HG02840 (cell line): ENCODE data around the gene ZNF701.
"Not testable (repeated sequence)": the region's sequence is repeated elsewhere in the genome, so short reads cannot be mapped to it uniquely, and the experiment has no call there.

Experiments
- ATAC-seq: cut with Tn5 transposase; IDR thresholded peaks from one replicate; pipeline ENCODE4 v1.9.1; 2021; ENCODE audit warnings: mild to moderate bottlenecking, moderate library complexity, moderate number of reproducible peaks; ENCODE audit not compliant: unreplicated experiment, low FRiP score

The ZNF701 gene

GRCh38 chr19:52561611-52562010 lies 8.5 kb upstream of the ZNF701 start:
- ATAC-seq: not testable (repeated sequence)

- no peak for ATAC-seq
Measured at GRCh38 chr19:52566121-52566520, 4.0 kb upstream of the ZNF701 start.

GRCh38 chr19:52566588-52566987 lies 3.5 kb upstream of the ZNF701 start:
- ATAC-seq: no peak

GRCh38 chr19:52567921-52568320 lies 2.2 kb upstream of the ZNF701 start:
- no peak for ATAC-seq

GRCh38 chr19:52569638-52569999 lies 468 bp upstream of the ZNF701 start:
- ATAC-seq: not testable (repeated sequence)

GRCh38 chr19:52584736-52585440 lies 14.8 kb downstream of the ZNF701 start:
- no peak for ATAC-seq

- ATAC-seq: no peak
Measured at GRCh38 chr19:52585604-52586003, 15.5 kb downstream of the ZNF701 start.

- no peak for ATAC-seq
Measured at GRCh38 chr19:52590728-52591127, 20.6 kb downstream of the ZNF701 start.

- no peak for ATAC-seq
Measured at GRCh38 chr19:52592301-52592700, 22.2 kb downstream of the ZNF701 start.

GRCh38 chr19:52593441-52593840 lies 23.4 kb downstream of the ZNF701 start:
- ATAC-seq: not testable (repeated sequence)

- ATAC-seq: no peak
Measured at GRCh38 chr19:52599241-52599640, 29.2 kb downstream of the ZNF701 start.

GRCh38 chr19:52600639-52601024 lies 30.5 kb downstream of the ZNF701 start:
- peak; percentile 32 for ATAC-seq

GRCh38 chr19:52601025-52601973 lies 31.2 kb downstream of the ZNF701 start:
- peak; percentile 91 for ATAC-seq

GRCh38 chr19:52601974-52602366 lies 31.9 kb downstream of the ZNF701 start:
- ATAC-seq: not testable (repeated sequence)

- ATAC-seq: no peak
Measured at GRCh38 chr19:52602941-52603340, 32.9 kb downstream of the ZNF701 start.

GRCh38 chr19:52603558-52604207 lies 33.6 kb downstream of the ZNF701 start:
- ATAC-seq: no peak

- no peak for ATAC-seq
Measured at GRCh38 chr19:52613299-52613906, 43.3 kb downstream of the ZNF701 start.

- no peak for ATAC-seq
Measured at GRCh38 chr19:52621376-52621775, 51.3 kb downstream of the ZNF701 start.

- ATAC-seq: no peak
Measured at GRCh38 chr19:52622261-52622660, 52.2 kb downstream of the ZNF701 start.

- ATAC-seq: no peak
Measured at GRCh38 chr19:52626915-52627314, 56.8 kb downstream of the ZNF701 start.

GRCh38 chr19:52627441-52627840 lies 57.4 kb downstream of the ZNF701 start:
- not testable (repeated sequence) for ATAC-seq
